Peyer's patch (tissue), 4 donors: ENCODE measurements around the gene EME2.

Experiments
- CTCF ChIP-seq, 6 experiments: fragments of 450-650 bp in 4 of 6; fragments of 200-600 bp in 2 of 6; sonication (generic) in 1 of 6; IDR thresholded peaks; one replicate each; pipeline ENCODE4 v1.5.1; 2017 to 2019; ENCODE audit warnings: antibody characterized with exemption in 6 of 6, mild to moderate bottlenecking in 3 of 6, moderate library complexity in 1 of 6
- POLR2A ChIP-seq, 2 donors: fragments of 450-650 bp; IDR thresholded peaks; one replicate each; pipeline ENCODE4 v1.5.1; 2017; ENCODE audit warnings: antibody characterized with exemption in 2 of 2, mild to moderate bottlenecking in 2 of 2, moderate library complexity in 2 of 2

- TF ChIP-seq CTCF (IDR thresholded peaks at IDR 0.05) (no peak), POLR2A (IDR thresholded peaks at IDR 0.05) (no peak)
Measured at GRCh38 chr16:1743376-1744337, 29.0 kb upstream of the EME2 start.
